Upper lobe of left lung (tissue), 6 donors: ENCODE measurements around the gene MIAT. TPM values are rescaled to one million over a fixed set of nuclear protein-coding genes. Genes with fewer than 3 reads are reported as not detected.
A peak's percentile ranks its signal among the peaks of the same experiment; 100 is the strongest.

Source experiments
- ATAC-seq, 2 donors: fragments of 200-7000 bp; cut with Tn5 transposase; one replicate each; pipeline ENCODE4 v1.9.1; 2022; ENCODE audit warnings: mild to moderate bottlenecking in 2 of 2, moderate library complexity in 2 of 2; ENCODE audit not compliant: low FRiP score in 2 of 2
- DNase-seq, 2 donors: peaks; one replicate each; pipeline ENCODE4 v3.0.0-alpha.2; 2019 to 2020
- H3K27ac ChIP-seq, 4 donors: fragments of 200-600 bp; sonication (generic); one replicate each; pipeline ENCODE4 v1.5.1; 2016 to 2019
- H3K27me3 ChIP-seq, 4 donors: fragments of 200-600 bp; sonication (generic); one replicate each; pipeline ENCODE4 v1.5.1; 2017 to 2019
- H3K36me3 ChIP-seq, 4 donors: fragments of 200-600 bp; sonication (generic); one replicate each; pipeline ENCODE4 v1.5.1; 2016 to 2019
- H3K4me1 ChIP-seq, 4 donors: fragments of 200-600 bp; sonication (generic); one replicate each; pipeline ENCODE4 v1.5.1; 2018 to 2019
- H3K4me3 ChIP-seq, 4 donors: fragments of 200-600 bp; sonication (generic); one replicate each; pipeline ENCODE4 v1.5.1; 2017 to 2019; ENCODE audit warnings: mild to moderate bottlenecking in 2 of 4, moderate library complexity in 1 of 4
- H3K9me3 ChIP-seq, 4 donors: fragments of 200-600 bp; sonication (generic); one replicate each; pipeline ENCODE4 v1.5.1; 2018 to 2019
- CTCF ChIP-seq, 6 experiments: fragments of 450-650 bp in 4 of 6; fragments of 200-600 bp in 2 of 6; sonication (generic) in 2 of 6; IDR thresholded peaks; one replicate each; pipeline ENCODE4 v1.5.1; 2016 to 2019; ENCODE audit warnings: antibody characterized with exemption in 6 of 6
- EP300 ChIP-seq, 4 donors: sonication (generic); formaldehyde crosslinking; IDR thresholded peaks; one replicate each; pipeline ENCODE4 v1.5.1; 2017; ENCODE audit warnings: antibody characterized with exemption in 4 of 4, control low read depth in 2 of 4
- POLR2A ChIP-seq, 4 donors: fragments of 450-650 bp; IDR thresholded peaks; one replicate each; pipeline ENCODE4 v1.5.1; 2016 to 2017; ENCODE audit warnings: antibody characterized with exemption in 4 of 4, mild to moderate bottlenecking in 2 of 4
- POLR2AphosphoS5 ChIP-seq, 2 donors: sonication (generic); formaldehyde crosslinking; IDR thresholded peaks; one replicate each; pipeline ENCODE4 v1.5.1; 2017; ENCODE audit warnings: antibody characterized with exemption in 2 of 2
- WGBS, 2 donors: methylation state at CpG; one replicate each; pipeline ENCODE4 v1.1.5; 2017 to 2018; 5-methylcytosine and 5-hydroxymethylcytosine counted together
- total RNA-seq, 6 donors: library from RNA; depleted of rRNA in 4 of 6; stranded (reverse); fragments of >200 nt in 4 of 6; gene quantifications; one replicate each; pipeline versions ENCODE4 v1.1.0 to v1.2.1, GENCODE V29; 2016 to 2021
- donor health status: DM: no; HTN: no; CAD: no; lungs with moderate emphysema.
- donor health status: DM: no; HTN: yes; CAD: no; lungs with severe emphysema.

MIAT gene
- total RNA-seq, 6 donors from 2014 or later: 3.0 to 24.1 (median 6.1) TPM

- ATAC-seq: no peak
Measured at GRCh38 chr22:26643418-26644100, 13.8 kb upstream of the MIAT start.

GRCh38 chr22:26646158-26646557, 11.2 kb upstream of the MIAT start:
- Histone ChIP-seq H3K9me3 (no peaks in the 10 kb centered on the region), H3K4me3 (no peak overlapping the region), H3K36me3 (no peaks in the 10 kb centered on the region), H3K4me1 (peaks cover 20 to 51% (median 36%) of the 10 kb centered on the region in 4 donors), H3K27ac (peak overlapping the region in 1 of 4 donors; percentile 81), H3K27me3 (no peaks in the 10 kb centered on the region)
- TF ChIP-seq CTCF (IDR thresholded peaks at IDR 0.05) (no peak), POLR2A (IDR thresholded peaks at IDR 0.05) (no peak), POLR2AphosphoS5 (IDR thresholded peaks at IDR 0.05) (no peak), EP300 (IDR thresholded peaks at IDR 0.05) (no peak)
- WGBS, 2 donors: 43 to 48% methylated on average over 5 of the region's 5 CpGs
- no peak for ATAC-seq
- DNase-seq: no peak

More at GRCh38 chr22:26643418-26644100, 13.8 kb upstream of the MIAT start:
- Histone ChIP-seq H3K4me3 (no peak overlapping the region), H3K27me3 (no peaks in the 10 kb centered on the region), H3K36me3 (no peaks in the 10 kb centered on the region), H3K9me3 (no peaks in the 10 kb centered on the region), H3K4me1 (peaks cover 16 to 42% (median 34%) of the 10 kb centered on the region in 4 donors), H3K27ac (peak overlapping the region; percentile 67 to 85 (median 78))
- no peak for TF ChIP-seq POLR2A (IDR thresholded peaks at IDR 0.05)
- TF ChIP-seq POLR2AphosphoS5 (IDR thresholded peaks at IDR 0.05): no peak
- no peak for TF ChIP-seq EP300 (IDR thresholded peaks at IDR 0.05)
- no peak for TF ChIP-seq CTCF (IDR thresholded peaks at IDR 0.05)
- 75% methylated on average over 15 of the region's 15 CpGs for WGBS, 2 donors
- no peak for DNase-seq

- Histone ChIP-seq H3K4me1 (peaks cover 14 to 45% (median 29%) of the 10 kb centered on the region in 4 donors), H3K9me3 (no peaks in the 10 kb centered on the region), H3K27me3 (no peaks in the 10 kb centered on the region), H3K4me3 (no peak overlapping the region), H3K27ac (no peak overlapping the region), H3K36me3 (no peaks in the 10 kb centered on the region)
- 45 to 63% methylated on average over 9 to 17 of the region's 17 CpGs for WGBS, 2 donors
- DNase-seq (peak in 1 of 2 donors; percentile 71), ATAC-seq (no peak)
- TF ChIP-seq CTCF (IDR thresholded peaks at IDR 0.05) (no peak), POLR2AphosphoS5 (IDR thresholded peaks at IDR 0.05) (no peak), EP300 (IDR thresholded peaks at IDR 0.05) (no peak), POLR2A (IDR thresholded peaks at IDR 0.05) (no peak)
Measured at GRCh38 chr22:26648011-26648497, 9.3 kb upstream of the MIAT start.

GRCh38 chr22:26648528-26649388, 8.6 kb upstream of the MIAT start:
- ATAC-seq (peak in 1 of 2 donors; percentile 28), DNase-seq (no peak)
- Histone ChIP-seq H3K36me3 (no peaks in the 10 kb centered on the region), H3K27ac (peak overlapping the region in 1 of 4 donors; percentile 16), H3K4me3 (no peak overlapping the region), H3K9me3 (no peaks in the 10 kb centered on the region), H3K4me1 (peaks cover 14 to 41% (median 28%) of the 10 kb centered on the region in 4 donors), H3K27me3 (no peaks in the 10 kb centered on the region)
- WGBS, 2 donors: 67 to 72% methylated on average over 6 of the region's 6 CpGs
- TF ChIP-seq POLR2A (IDR thresholded peaks at IDR 0.05): no peak
- TF ChIP-seq CTCF (IDR thresholded peaks at IDR 0.05): no peak
- TF ChIP-seq POLR2AphosphoS5 (IDR thresholded peaks at IDR 0.05): no peak
- no peak for TF ChIP-seq EP300 (IDR thresholded peaks at IDR 0.05)
